H9 (cell line): ENCODE measurements around the gene HECW1. TPM values are rescaled to one million over a fixed set of nuclear protein-coding genes. Genes with fewer than 3 reads are reported as not detected.

Source experiments
- DNase-seq: peaks from one replicate; pipeline ENCODE4 v3.0.0-alpha.2; 2017
- H2AFZ ChIP-seq: one replicate; pipeline ENCODE4 v1.6.1; 2013; ENCODE audit warnings: mild to moderate bottlenecking, low read length, control low read depth, moderate library complexity
- H2AK5ac ChIP-seq: 2 replicates; pipeline ENCODE4 v1.6.1; 2013; ENCODE audit warnings: low read length, control low read depth, mixed read lengths; ENCODE audit not compliant: insufficient read length
- H2BK120ac ChIP-seq: one replicate; pipeline ENCODE4 v1.6.1; 2013; ENCODE audit warnings: low read depth, mild to moderate bottlenecking, low read length, control low read depth, inconsistent platforms; ENCODE audit not compliant: poor library complexity, severe bottlenecking
- H2BK12ac ChIP-seq: 2 replicates; pipeline ENCODE4 v1.6.1; 2013; ENCODE audit warnings: low read length, control low read depth, mixed read lengths, low read depth; ENCODE audit not compliant: insufficient read length
- H2BK15ac ChIP-seq: 2 replicates; pipeline ENCODE4 v1.6.1; 2013; ENCODE audit warnings: low read depth, low read length, control low read depth
- H2BK20ac ChIP-seq: one replicate; pipeline ENCODE4 v1.6.1; 2013; ENCODE audit warnings: low read depth, mild to moderate bottlenecking, low read length, control low read depth, inconsistent platforms; ENCODE audit not compliant: poor library complexity, severe bottlenecking
- H2BK5ac ChIP-seq: 2 replicates; pipeline ENCODE4 v1.6.1; 2013; ENCODE audit warnings: low read length, control low read depth, mixed read lengths; ENCODE audit not compliant: insufficient read length
- H3K14ac ChIP-seq: 2 replicates; pipeline ENCODE4 v1.6.1; 2013; ENCODE audit warnings: low read length, control low read depth; ENCODE audit not compliant: insufficient read depth
- H3K18ac ChIP-seq: 2 replicates; pipeline ENCODE4 v1.6.1; 2013; ENCODE audit warnings: low read depth, mild to moderate bottlenecking, mixed read lengths, low read length, control low read depth; ENCODE audit not compliant: insufficient read length
- H3K23ac ChIP-seq: 2 replicates; pipeline ENCODE4 v1.6.1; 2013; ENCODE audit warnings: low read length, control low read depth, mixed read lengths, low read depth; ENCODE audit not compliant: insufficient read length
- H3K23me2 ChIP-seq: 2 replicates; pipeline ENCODE4 v1.6.1; 2013; ENCODE audit warnings: low read depth, mild to moderate bottlenecking, mixed read lengths, low read length, control low read depth; ENCODE audit not compliant: insufficient read length, poor library complexity, severe bottlenecking
- H3K27ac ChIP-seq: 2 replicates; pipeline ENCODE4 v1.5.1; 2013; ENCODE audit warnings: low read length, control low read depth, mixed read lengths, low read depth; ENCODE audit not compliant: insufficient read length
- H3K27me3 ChIP-seq: 2 replicates; pipeline ENCODE4 v1.6.1; 2013; ENCODE audit warnings: low read length, control low read depth, inconsistent platforms; ENCODE audit not compliant: insufficient read depth
- H3K4ac ChIP-seq: 2 replicates; pipeline ENCODE4 v1.6.1; 2013; ENCODE audit warnings: low read depth, mild to moderate bottlenecking, control low read depth, inconsistent platforms, low read length, moderate library complexity
- H3K4me1 ChIP-seq: 2 replicates; pipeline ENCODE4 v1.6.1; 2013; ENCODE audit warnings: low read length, control low read depth, inconsistent platforms; ENCODE audit not compliant: insufficient read depth
- H3K4me2 ChIP-seq: 2 replicates; pipeline ENCODE4 v1.6.1; 2013; ENCODE audit warnings: low read length, control low read depth, mixed read lengths; ENCODE audit not compliant: insufficient read length, insufficient read depth
- H3K56ac ChIP-seq: 2 replicates; pipeline ENCODE4 v1.6.1; 2013; ENCODE audit warnings: low read depth, mild to moderate bottlenecking, mixed read lengths, low read length, control low read depth; ENCODE audit not compliant: insufficient read length
- H3K79me1 ChIP-seq: 2 replicates; pipeline ENCODE4 v1.6.1; 2013; ENCODE audit warnings: low read depth, mild to moderate bottlenecking, moderate library complexity, low read length, control low read depth, inconsistent platforms; ENCODE audit not compliant: insufficient read depth, poor library complexity, severe bottlenecking
- H3K79me2 ChIP-seq: 2 replicates; pipeline ENCODE4 v1.6.1; 2013; ENCODE audit warnings: low read length, control low read depth, inconsistent platforms; ENCODE audit not compliant: insufficient read depth
- H3K9ac ChIP-seq: 2 replicates; pipeline ENCODE4 v1.6.1; 2013; ENCODE audit warnings: low read length, control low read depth, mixed read lengths; ENCODE audit not compliant: insufficient read length; ENCODE audit errors: extremely low read depth
- H3K9me3 ChIP-seq: one replicate; pipeline ENCODE4 v1.6.1; 2013; ENCODE audit warnings: low read depth, low read length, inconsistent platforms; ENCODE audit not compliant: control insufficient read depth
- H3T11ph ChIP-seq: one replicate; pipeline ENCODE4 v1.6.1; 2013; ENCODE audit warnings: mild to moderate bottlenecking, low read length, control low read depth, inconsistent platforms
- H4K20me1 ChIP-seq: one replicate; pipeline ENCODE4 v1.6.1; 2013; ENCODE audit not compliant: control insufficient read depth, insufficient read length, insufficient read depth
- H4K5ac ChIP-seq: 2 replicates; pipeline ENCODE4 v1.6.1; 2013; ENCODE audit warnings: low read depth, mild to moderate bottlenecking, mixed read lengths, low read length, control low read depth; ENCODE audit not compliant: insufficient read length
- H4K8ac ChIP-seq: replicated peaks from 2 replicates; pipeline ENCODE4 v1.6.1; 2013; ENCODE audit warnings: low read length, control low read depth, mixed read lengths, low read depth; ENCODE audit not compliant: insufficient read length
- H4K91ac ChIP-seq: 2 replicates; pipeline ENCODE4 v1.6.1; 2013; ENCODE audit warnings: low read depth, mild to moderate bottlenecking, moderate library complexity, mixed read lengths, low read length, control low read depth; ENCODE audit not compliant: insufficient read length
- H3K27ac Mint-ChIP-seq, 3 experiments: 2 replicates in 2 of 3; 3 replicates in 1 of 3; pipeline ENCODE4 v1.8.0; 2020 to 2021; ENCODE audit warnings: mixed read lengths in 3 of 3, mild to moderate bottlenecking in 1 of 3, moderate library complexity in 1 of 3
- H3K27me3 Mint-ChIP-seq: 2 replicates; pipeline ENCODE4 v1.8.0; 2021; ENCODE audit warnings: low read depth, mild to moderate bottlenecking, moderate library complexity, mixed read lengths
- H3K36me3 Mint-ChIP-seq, 3 experiments: 2 replicates in 2 of 3; 3 replicates in 1 of 3; pipeline ENCODE4 v1.8.0; 2020 to 2021; ENCODE audit warnings: low read depth in 3 of 3, mixed read lengths in 3 of 3; ENCODE audit not compliant: insufficient read depth in 1 of 3
- H3K4me1 Mint-ChIP-seq, 2 experiments: 2 replicates each; pipeline ENCODE4 v1.8.0; 2020; ENCODE audit warnings: mixed read lengths in 2 of 2
- H3K4me3 Mint-ChIP-seq, 2 experiments: 2 replicates in 1 of 2; 3 replicates in 1 of 2; pipeline ENCODE4 v1.8.0; 2020 to 2021; ENCODE audit warnings: mild to moderate bottlenecking in 2 of 2, mixed read lengths in 2 of 2, moderate library complexity in 1 of 2
- H3K9me3 Mint-ChIP-seq, 2 experiments: 2 replicates in 1 of 2; 3 replicates in 1 of 2; pipeline ENCODE4 v1.8.0; 2020; ENCODE audit warnings: mild to moderate bottlenecking in 2 of 2, mixed read lengths in 2 of 2, moderate library complexity in 1 of 2
- WGBS: extraction: QIAGEN DNeasy Blood & Tissue Kit; methylation state at CpG from one replicate; pipeline ENCODE4 v1.1.7; 2013; ENCODE audit warnings: missing lambda C conversion rate, low lambda C conversion rate, mixed read lengths; ENCODE audit not compliant: insufficient read length; ENCODE audit errors: extremely low coverage; 5-methylcytosine and 5-hydroxymethylcytosine counted together
- total RNA-seq: library from RNA; stranded (reverse); gene quantifications from 2 replicates; pipeline ENCODE4 v1.2.1, GENCODE V29; 2021
- TF ChIP-seq, protein P1 (sequence below): fragments of 200-600 bp; sonication (generic); conservative IDR thresholded peaks from 3 replicates; pipeline ENCODE4 v1.8.0; 2021; ENCODE audit warnings: antibody characterized with exemption, mild to moderate bottlenecking

The HECW1 gene
- total RNA-seq, 1 experiment from 2014 or later: 5.0 TPM

DNA sequence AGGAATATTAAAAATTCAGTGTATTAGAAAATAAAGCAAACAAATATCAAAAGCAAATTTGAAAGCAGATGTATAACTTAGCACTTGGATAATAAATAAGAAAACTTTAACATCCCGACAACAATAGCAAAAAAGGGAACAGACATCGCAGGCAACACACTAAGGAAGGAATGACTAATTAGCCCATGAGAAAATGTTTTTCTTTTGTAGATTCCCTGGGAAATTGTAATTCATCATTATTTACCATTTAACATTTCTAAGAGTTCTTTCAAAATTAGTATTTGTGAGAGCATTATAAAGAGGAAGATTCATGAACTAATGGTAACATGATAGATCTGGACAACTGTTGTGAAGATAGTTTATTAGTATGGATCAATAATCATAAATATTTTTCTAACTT lies 364.4 kb downstream of the HECW1 start:
- H3K4me2 ChIP-seq: no peak overlapping the region
- H2AFZ ChIP-seq: no peak overlapping the region
- no peak overlapping the region for H3K27ac ChIP-seq
- H3K9me3 ChIP-seq: no peaks in the 10 kb centered on the region
- H3K14ac ChIP-seq: no peak overlapping the region
- no CpG with 5 or more reads among the region's 2 CpGs for WGBS
- H3K23ac ChIP-seq: no peak overlapping the region
- no peaks in the 10 kb centered on the region for H4K20me1 ChIP-seq
- H3K27ac Mint-ChIP-seq: no peak overlapping the region
- H3K27me3 ChIP-seq: no peaks in the 10 kb centered on the region
- no peaks in the 10 kb centered on the region for H3K79me1 ChIP-seq
- H4K5ac ChIP-seq: no peak overlapping the region
- no peak overlapping the region for H3K56ac ChIP-seq
- no peak overlapping the region for H2BK5ac ChIP-seq
- H3K4ac ChIP-seq: no peak overlapping the region
- H2AK5ac ChIP-seq: no peak overlapping the region
- H3K4me1 ChIP-seq: no peaks in the 10 kb centered on the region
- no peak overlapping the region for H3K18ac ChIP-seq
- TF ChIP-seq, protein P1, sequence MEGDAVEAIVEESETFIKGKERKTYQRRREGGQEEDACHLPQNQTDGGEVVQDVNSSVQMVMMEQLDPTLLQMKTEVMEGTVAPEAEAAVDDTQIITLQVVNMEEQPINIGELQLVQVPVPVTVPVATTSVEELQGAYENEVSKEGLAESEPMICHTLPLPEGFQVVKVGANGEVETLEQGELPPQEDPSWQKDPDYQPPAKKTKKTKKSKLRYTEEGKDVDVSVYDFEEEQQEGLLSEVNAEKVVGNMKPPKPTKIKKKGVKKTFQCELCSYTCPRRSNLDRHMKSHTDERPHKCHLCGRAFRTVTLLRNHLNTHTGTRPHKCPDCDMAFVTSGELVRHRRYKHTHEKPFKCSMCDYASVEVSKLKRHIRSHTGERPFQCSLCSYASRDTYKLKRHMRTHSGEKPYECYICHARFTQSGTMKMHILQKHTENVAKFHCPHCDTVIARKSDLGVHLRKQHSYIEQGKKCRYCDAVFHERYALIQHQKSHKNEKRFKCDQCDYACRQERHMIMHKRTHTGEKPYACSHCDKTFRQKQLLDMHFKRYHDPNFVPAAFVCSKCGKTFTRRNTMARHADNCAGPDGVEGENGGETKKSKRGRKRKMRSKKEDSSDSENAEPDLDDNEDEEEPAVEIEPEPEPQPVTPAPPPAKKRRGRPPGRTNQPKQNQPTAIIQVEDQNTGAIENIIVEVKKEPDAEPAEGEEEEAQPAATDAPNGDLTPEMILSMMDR: no peak
- no peak overlapping the region for H4K8ac ChIP-seq
- no peak overlapping the region for H3K4me3 Mint-ChIP-seq
- peaks cover 14 to 15% of the 10 kb centered on the region in 2 experiments for H3K4me1 Mint-ChIP-seq
- H2BK15ac ChIP-seq: no peak overlapping the region
- H3T11ph ChIP-seq: no peak overlapping the region
- peaks cover 13% of the 10 kb centered on the region in 2 experiments for H3K9me3 Mint-ChIP-seq
- H3K36me3 Mint-ChIP-seq: peaks cover 12 to 16% (median 14%) of the 10 kb centered on the region in 3 experiments
- no peak overlapping the region for H2BK20ac ChIP-seq
- no peak for DNase-seq
- no peak overlapping the region for H3K9ac ChIP-seq
- H4K91ac ChIP-seq: no peak overlapping the region
- no peaks in the 10 kb centered on the region for H3K23me2 ChIP-seq
- H3K79me2 ChIP-seq: no peaks in the 10 kb centered on the region
- H2BK12ac ChIP-seq: no peak overlapping the region
- H2BK120ac ChIP-seq: no peak overlapping the region
- no peaks in the 10 kb centered on the region for H3K27me3 Mint-ChIP-seq
